Mononuclear cell (primary cell): ENCODE data around the gene CTNNAL1. TPM values are rescaled to one million over a fixed set of nuclear protein-coding genes. Genes with fewer than 3 reads are reported as not detected.

Source experiments
- H3K27me3 ChIP-seq: 2 replicates; pipeline ENCODE4 v1.6.0; 2011; ENCODE audit warnings: low read length, control low read depth; ENCODE audit not compliant: insufficient read depth
- H3K4me1 ChIP-seq: 2 replicates; pipeline ENCODE4 v1.5.1; 2011; ENCODE audit warnings: mild to moderate bottlenecking, low read length, control low read depth; ENCODE audit not compliant: insufficient read depth
- H3K4me3 ChIP-seq: 2 replicates; pipeline ENCODE4 v1.5.1; 2011; ENCODE audit warnings: mild to moderate bottlenecking, low read length, moderate library complexity
- H3K9me3 ChIP-seq: 2 replicates; pipeline ENCODE4 v1.5.1; 2011; ENCODE audit warnings: low read depth, mild to moderate bottlenecking, control low read depth, low read length
- total RNA-seq: library from RNA; depleted of rRNA; stranded (reverse); fragments of >200 nt; gene quantifications from one replicate; pipeline ENCODE4 v1.2.3, GENCODE V29; 2012

Gene CTNNAL1
- total RNA-seq, 1 donor, result 4.3 TPM

- no peaks in the 10 kb centered on the region for H3K27me3 ChIP-seq
- H3K9me3 ChIP-seq, result no peaks in the 10 kb centered on the region
- no peak overlapping the region for H3K4me3 ChIP-seq
- H3K4me1 ChIP-seq, result peaks cover 21% of the 10 kb centered on the region
Observed at GRCh38 chr9:109014608-109015280, 1.4 kb upstream of the CTNNAL1 start.

- peaks cover 21% of the 10 kb centered on the region for H3K4me1 ChIP-seq
- no peaks in the 10 kb centered on the region for H3K27me3 ChIP-seq
- peak overlapping the region; percentile 17 for H3K4me3 ChIP-seq
- no peaks in the 10 kb centered on the region for H3K9me3 ChIP-seq
Observed at GRCh38 chr9:109013679-109014607, 644 bp upstream of the CTNNAL1 start.

GRCh38 chr9:109012009-109012875 lies 1.1 kb downstream of the CTNNAL1 start:
- H3K4me1 ChIP-seq, result peaks cover 21% of the 10 kb centered on the region
- no peaks in the 10 kb centered on the region for H3K9me3 ChIP-seq
- H3K4me3 ChIP-seq, result peak overlapping the region; percentile 62
- H3K27me3 ChIP-seq, result no peaks in the 10 kb centered on the region

GRCh38 chr9:109011231-109011671 lies 2.0 kb downstream of the CTNNAL1 start:
- Histone ChIP-seq H3K9me3 (no peaks in the 10 kb centered on the region), H3K27me3 (no peaks in the 10 kb centered on the region), H3K4me3 (no peak overlapping the region), H3K4me1 (peaks cover 21% of the 10 kb centered on the region)

GRCh38 chr9:109010746-109011145 lies 2.6 kb downstream of the CTNNAL1 start:
- peaks cover 21% of the 10 kb centered on the region for H3K4me1 ChIP-seq
- H3K4me3 ChIP-seq, result no peak overlapping the region
- no peaks in the 10 kb centered on the region for H3K9me3 ChIP-seq
- H3K27me3 ChIP-seq, result no peaks in the 10 kb centered on the region

GRCh38 chr9:109005678-109006077 lies 7.6 kb downstream of the CTNNAL1 start:
- Histone ChIP-seq H3K4me3 (no peak overlapping the region), H3K9me3 (peaks cover 13% of the 10 kb centered on the region), H3K27me3 (no peaks in the 10 kb centered on the region), H3K4me1 (no peaks in the 10 kb centered on the region)

- Histone ChIP-seq H3K27me3 (no peaks in the 10 kb centered on the region), H3K4me1 (no peaks in the 10 kb centered on the region), H3K9me3 (peaks cover 13% of the 10 kb centered on the region), H3K4me3 (no peak overlapping the region)
Observed at GRCh38 chr9:109003116-109003515, 10.2 kb downstream of the CTNNAL1 start.

GRCh38 chr9:109002141-109002540 lies 11.2 kb downstream of the CTNNAL1 start:
- no peak overlapping the region for H3K4me3 ChIP-seq
- no peaks in the 10 kb centered on the region for H3K4me1 ChIP-seq
- H3K9me3 ChIP-seq, result peaks cover 13% of the 10 kb centered on the region
- H3K27me3 ChIP-seq, result no peaks in the 10 kb centered on the region

- no peaks in the 10 kb centered on the region for H3K27me3 ChIP-seq
- H3K4me1 ChIP-seq, result no peaks in the 10 kb centered on the region
- peaks cover 13% of the 10 kb centered on the region for H3K9me3 ChIP-seq
- no peak overlapping the region for H3K4me3 ChIP-seq
Observed at GRCh38 chr9:109001275-109001676, 12.0 kb downstream of the CTNNAL1 start.

GRCh38 chr9:108997112-108997511 lies 16.2 kb downstream of the CTNNAL1 start:
- no peaks in the 10 kb centered on the region for H3K9me3 ChIP-seq
- H3K27me3 ChIP-seq, result no peaks in the 10 kb centered on the region
- H3K4me1 ChIP-seq, result no peaks in the 10 kb centered on the region
- H3K4me3 ChIP-seq, result no peak overlapping the region

GRCh38 chr9:108996643-108997042 lies 16.7 kb downstream of the CTNNAL1 start:
- no peaks in the 10 kb centered on the region for H3K27me3 ChIP-seq
- H3K9me3 ChIP-seq, result no peaks in the 10 kb centered on the region
- no peaks in the 10 kb centered on the region for H3K4me1 ChIP-seq
- H3K4me3 ChIP-seq, result no peak overlapping the region

- Histone ChIP-seq H3K4me3 (no peak overlapping the region), H3K27me3 (no peaks in the 10 kb centered on the region), H3K9me3 (no peaks in the 10 kb centered on the region), H3K4me1 (no peaks in the 10 kb centered on the region)
Observed at GRCh38 chr9:108994695-108995094, 18.6 kb downstream of the CTNNAL1 start.

- no peak overlapping the region for H3K4me3 ChIP-seq
- no peaks in the 10 kb centered on the region for H3K4me1 ChIP-seq
- no peaks in the 10 kb centered on the region for H3K9me3 ChIP-seq
- H3K27me3 ChIP-seq, result no peaks in the 10 kb centered on the region
Observed at GRCh38 chr9:108991479-108991878, 21.8 kb downstream of the CTNNAL1 start.

GRCh38 chr9:108983885-108984284 lies 29.4 kb downstream of the CTNNAL1 start:
- Histone ChIP-seq H3K4me3 (no peak overlapping the region), H3K9me3 (no peaks in the 10 kb centered on the region), H3K4me1 (no peaks in the 10 kb centered on the region), H3K27me3 (no peaks in the 10 kb centered on the region)

- H3K9me3 ChIP-seq, result no peaks in the 10 kb centered on the region
- no peaks in the 10 kb centered on the region for H3K4me1 ChIP-seq
- H3K4me3 ChIP-seq, result no peak overlapping the region
- H3K27me3 ChIP-seq, result no peaks in the 10 kb centered on the region
Observed at GRCh38 chr9:108980893-108981292, 32.4 kb downstream of the CTNNAL1 start.
